HG03378 (cell line): ENCODE measurements around the gene SH2D6.
"Not testable (repeated sequence)": the region's sequence is repeated elsewhere in the genome, so short reads cannot be mapped to it uniquely, and the experiment has no call there.

Experiments used
- ATAC-seq: cut with Tn5 transposase; IDR thresholded peaks from one replicate; pipeline ENCODE4 v1.9.1; 2021; ENCODE audit warnings: mild to moderate bottlenecking, moderate library complexity; ENCODE audit not compliant: unreplicated experiment

The SH2D6 gene

DNA sequence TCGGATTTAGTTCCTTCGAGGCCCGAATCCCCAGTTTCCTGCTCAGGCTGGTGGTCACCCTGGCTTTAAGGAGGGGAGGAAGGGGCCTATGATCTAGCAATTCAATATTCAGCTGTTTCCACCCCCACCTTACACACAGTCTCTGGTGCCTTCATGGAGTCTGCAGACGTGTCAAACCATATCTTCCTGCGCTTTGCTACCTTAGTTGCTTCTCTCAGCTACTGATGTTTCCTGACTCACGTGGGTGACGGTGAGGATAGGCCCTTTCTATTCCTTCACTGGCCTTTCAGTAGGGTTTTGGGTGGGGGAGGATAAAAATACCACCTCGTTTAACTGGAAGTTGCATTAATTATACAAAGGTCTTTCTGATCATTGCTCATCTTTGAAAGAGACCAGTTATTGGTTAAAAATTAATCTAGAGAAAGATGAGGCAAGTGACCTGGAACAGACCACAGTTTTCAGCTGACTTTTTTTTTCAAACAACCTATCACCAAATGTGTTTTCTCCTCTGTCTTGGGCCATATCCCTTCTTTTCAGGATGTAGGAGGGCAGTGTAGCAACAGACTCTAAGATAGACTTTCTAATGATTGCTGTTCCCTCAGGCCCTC is 49.7 kb downstream of the SH2D6 start:
- no peak for ATAC-seq

DNA sequence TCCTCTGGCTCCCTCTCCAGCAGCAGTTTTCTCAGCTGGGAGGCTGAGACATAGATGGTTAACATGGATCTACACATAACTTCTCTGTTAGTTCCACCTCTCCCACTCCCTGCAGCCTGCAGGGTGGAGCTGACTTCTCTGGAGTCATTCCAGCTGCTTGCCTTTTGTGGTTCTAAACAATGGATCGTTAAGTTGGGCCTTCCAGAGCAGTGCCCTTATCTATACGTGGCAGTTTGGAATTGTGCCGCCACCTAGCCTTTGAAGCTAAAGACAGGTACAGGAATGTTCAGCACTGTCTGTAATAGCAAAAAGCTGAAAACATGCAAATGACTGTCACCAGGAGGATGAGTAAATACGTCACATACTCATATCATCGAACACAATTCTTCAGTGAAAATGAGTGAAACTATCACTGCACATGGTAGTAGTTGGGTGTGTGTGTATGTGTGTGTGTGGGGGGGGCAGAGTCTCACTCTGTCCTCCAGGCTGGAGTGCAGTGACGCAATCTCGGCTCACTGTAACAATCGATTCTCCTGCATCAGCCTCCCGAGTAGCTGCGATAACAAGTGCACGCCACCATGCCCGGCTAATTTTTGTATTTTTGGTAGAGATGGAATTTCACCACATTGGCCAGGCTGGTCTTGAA is 50.3 kb downstream of the SH2D6 start:
- ATAC-seq = no peak

- no peak for ATAC-seq
Measured at GRCh38 chr2:85470850-85471800, 52.6 kb downstream of the SH2D6 start.

- no peak for ATAC-seq
Measured at GRCh38 chr2:85472261-85472660, 53.7 kb downstream of the SH2D6 start.

DNA sequence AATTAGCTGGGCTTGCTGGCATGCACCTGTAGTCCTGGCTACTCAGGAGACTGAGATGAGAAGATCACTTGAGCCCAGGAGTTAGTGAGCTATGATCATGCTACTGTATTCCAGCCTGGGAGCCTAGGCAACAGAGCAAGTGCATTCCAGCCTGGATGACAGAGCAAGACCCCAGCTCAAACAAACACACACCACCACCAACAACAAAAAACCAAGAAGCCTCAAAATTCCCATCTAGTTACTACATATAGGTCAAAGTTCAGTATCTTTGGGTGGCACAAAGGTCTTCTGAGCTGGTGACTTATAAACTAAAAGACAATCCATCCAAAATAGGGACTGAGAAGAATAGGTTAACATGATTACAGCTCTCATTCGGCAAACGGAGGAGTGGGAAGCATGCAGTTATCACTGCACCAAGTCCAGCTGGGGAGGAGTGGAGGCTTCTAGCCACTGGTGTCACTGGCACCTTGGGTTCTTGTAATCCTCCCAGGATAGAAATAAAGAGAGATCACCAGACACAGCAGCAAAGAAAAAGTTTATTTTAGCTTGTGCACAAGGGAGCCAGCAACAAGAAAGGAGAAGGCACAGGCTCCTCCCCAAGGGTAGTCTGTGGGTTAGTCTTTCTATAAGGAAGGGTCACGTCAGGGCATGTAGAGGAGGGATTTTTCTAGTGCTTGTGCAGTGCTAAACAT is 57.4 kb downstream of the SH2D6 start:
- no peak for ATAC-seq

DNA sequence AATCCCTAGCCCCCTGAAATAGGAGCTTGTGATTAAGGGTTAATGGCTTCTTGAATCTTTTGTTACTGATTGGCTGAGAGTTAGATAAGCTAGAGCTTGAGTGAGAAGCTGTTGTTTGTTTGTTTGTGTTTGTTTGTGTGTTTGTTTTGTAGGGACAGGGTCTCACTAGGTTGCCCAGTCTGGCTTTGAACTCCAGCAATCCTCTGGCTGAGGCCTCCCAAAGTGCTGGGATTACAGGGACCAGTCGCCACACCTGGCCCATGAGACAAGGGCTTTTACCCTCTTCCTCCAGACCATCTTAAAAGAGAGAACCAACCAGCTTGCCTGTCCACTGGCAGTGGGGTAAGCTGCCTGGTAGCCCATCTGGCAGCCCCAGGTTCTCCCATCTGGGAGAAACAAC is 58.1 kb downstream of the SH2D6 start:
- no peak for ATAC-seq

GRCh38 chr2:85477884-85478283 is 59.4 kb downstream of the SH2D6 start:
- no peak for ATAC-seq

DNA sequence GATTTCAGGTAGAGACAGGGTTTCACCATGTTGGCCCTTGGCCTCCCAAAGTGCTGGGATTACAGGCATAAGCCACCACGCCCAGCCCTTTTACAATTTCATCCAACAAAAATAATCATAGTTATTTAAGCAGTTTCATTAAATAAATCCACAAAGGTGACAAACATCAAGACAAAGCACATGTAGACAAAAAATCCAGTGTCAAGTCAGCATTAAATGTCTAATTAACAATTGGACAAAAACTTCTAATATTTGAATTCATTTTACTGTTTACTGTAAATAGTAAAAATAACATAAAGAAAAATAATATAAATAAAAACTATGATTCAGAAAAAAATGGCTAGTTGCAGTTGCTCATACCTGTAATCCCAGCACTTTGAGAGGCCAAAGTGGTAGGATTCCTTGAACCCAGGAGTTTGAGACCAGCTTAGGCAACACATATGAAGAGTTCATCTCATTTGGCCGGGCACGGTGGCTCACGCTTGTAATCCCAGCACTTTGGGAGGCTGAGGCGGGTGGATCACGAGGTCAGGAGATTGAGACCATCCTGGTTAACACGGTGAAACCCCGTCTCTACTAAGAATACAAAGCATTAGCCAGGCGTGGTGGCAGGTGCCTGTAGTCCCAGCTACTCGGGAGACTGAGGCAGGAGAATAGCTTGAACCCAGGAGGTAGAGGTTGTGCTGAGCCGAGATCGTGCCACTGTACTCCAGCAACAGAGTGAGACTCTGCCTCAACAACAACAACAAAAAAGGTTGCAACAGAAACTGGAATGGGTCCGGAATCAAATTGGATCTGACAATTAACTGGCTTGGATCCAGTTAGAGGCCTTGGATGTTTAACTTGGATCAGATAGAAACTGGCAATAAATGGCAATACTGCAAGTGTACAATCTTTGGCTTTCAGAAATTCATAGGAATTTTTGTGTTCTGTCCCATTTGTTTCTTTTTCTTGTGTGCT is 63.6 kb downstream of the SH2D6 start:
- ATAC-seq = no peak

GRCh38 chr2:85484615-85485014 is 66.1 kb downstream of the SH2D6 start:
- ATAC-seq = not testable (repeated sequence)

DNA sequence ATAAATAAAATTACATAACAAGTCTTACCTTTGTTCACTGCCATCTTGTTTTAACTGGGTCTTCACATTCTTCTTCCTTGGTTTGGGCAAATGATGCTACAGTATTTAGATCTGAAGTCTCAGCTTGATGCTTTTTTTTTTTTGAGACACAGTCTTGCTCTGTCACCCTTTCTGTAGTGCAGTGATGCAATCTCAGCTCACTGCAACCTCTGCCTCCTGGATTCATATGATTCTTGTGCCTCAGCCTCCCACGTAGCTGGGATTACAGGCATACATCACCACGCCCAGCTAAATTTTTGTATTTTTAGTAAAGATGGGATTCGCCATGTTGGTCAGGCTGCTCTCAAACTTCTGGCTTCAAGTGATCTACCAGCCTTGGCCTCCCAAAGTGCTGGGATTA is 67.3 kb downstream of the SH2D6 start:
- ATAC-seq = no peak
